Colonic mucosa (tissue), 4 donors: Measurements from ENCODE around the gene PGBD5. TPM values are rescaled to one million over a fixed set of nuclear protein-coding genes. Genes with fewer than 3 reads are reported as not detected.

Experiments
- DNase-seq: peaks from one replicate; pipeline ENCODE4 v3.0.0-alpha.2; 2020
- H3K27ac ChIP-seq: fragments of 200-600 bp; one replicate; pipeline ENCODE4 v1.8.0; 2021
- H3K27me3 ChIP-seq: fragments of 200-600 bp; one replicate; pipeline ENCODE4 v1.8.0; 2021
- H3K36me3 ChIP-seq: fragments of 200-600 bp; one replicate; pipeline ENCODE4 v1.8.0; 2021
- H3K4me1 ChIP-seq: fragments of 200-600 bp; one replicate; pipeline ENCODE4 v1.8.0; 2021; ENCODE audit warnings: mild to moderate bottlenecking
- H3K4me3 ChIP-seq: fragments of 200-600 bp; one replicate; pipeline ENCODE4 v1.8.0; 2021
- H3K9ac ChIP-seq, 2 donors: one replicate each; pipeline ENCODE4 v1.7.0; 2013; ENCODE audit warnings: control low read depth in 2 of 2, low read depth in 2 of 2, low read length in 2 of 2
- H3K9me3 ChIP-seq: fragments of 200-600 bp; one replicate; pipeline ENCODE4 v1.8.0; 2021
- intact Hi-C: fragments of 100-400 bp; cut with DNase I; formaldehyde crosslinking; loops from one replicate; pipeline ENCODE4 v1.14.1; 2022
- total RNA-seq, 2 donors: library from RNA; stranded (reverse); fragmentation: NEBNext Ultra II Directional in 1 of 2; extraction: Animal tissue kit (Norgen Biotek cat#: 25700) in 1 of 2; gene quantifications; one replicate each; pipeline ENCODE4 v1.2.1, GENCODE V29; 2021
- TF ChIP-seq, protein P1 (sequence below): fragments of 200-600 bp; IDR thresholded peaks from one replicate; pipeline ENCODE4 v1.8.0; 2022; ENCODE audit warnings: antibody characterized with exemption, mild to moderate bottlenecking
- donor health status: healthy.
- donor health status: DM: no; HTN: no; CAD: no.
- donor health status: DM: no; HTN: no; CAD: no.

Gene PGBD5
- total RNA-seq, 2 donors from 2014 or later, result 6.4 to 14.8 TPM

GRCh38 chr1:230315099-230315498, 111.0 kb downstream of the PGBD5 start:
- TF ChIP-seq, protein P1, sequence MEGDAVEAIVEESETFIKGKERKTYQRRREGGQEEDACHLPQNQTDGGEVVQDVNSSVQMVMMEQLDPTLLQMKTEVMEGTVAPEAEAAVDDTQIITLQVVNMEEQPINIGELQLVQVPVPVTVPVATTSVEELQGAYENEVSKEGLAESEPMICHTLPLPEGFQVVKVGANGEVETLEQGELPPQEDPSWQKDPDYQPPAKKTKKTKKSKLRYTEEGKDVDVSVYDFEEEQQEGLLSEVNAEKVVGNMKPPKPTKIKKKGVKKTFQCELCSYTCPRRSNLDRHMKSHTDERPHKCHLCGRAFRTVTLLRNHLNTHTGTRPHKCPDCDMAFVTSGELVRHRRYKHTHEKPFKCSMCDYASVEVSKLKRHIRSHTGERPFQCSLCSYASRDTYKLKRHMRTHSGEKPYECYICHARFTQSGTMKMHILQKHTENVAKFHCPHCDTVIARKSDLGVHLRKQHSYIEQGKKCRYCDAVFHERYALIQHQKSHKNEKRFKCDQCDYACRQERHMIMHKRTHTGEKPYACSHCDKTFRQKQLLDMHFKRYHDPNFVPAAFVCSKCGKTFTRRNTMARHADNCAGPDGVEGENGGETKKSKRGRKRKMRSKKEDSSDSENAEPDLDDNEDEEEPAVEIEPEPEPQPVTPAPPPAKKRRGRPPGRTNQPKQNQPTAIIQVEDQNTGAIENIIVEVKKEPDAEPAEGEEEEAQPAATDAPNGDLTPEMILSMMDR, result no peak
- Histone ChIP-seq H3K9ac (no peak overlapping the region), H3K27ac (no peak overlapping the region), H3K9me3 (no peaks in the 10 kb centered on the region), H3K4me1 (no peaks in the 10 kb centered on the region), H3K27me3 (no peaks in the 10 kb centered on the region), H3K4me3 (no peak overlapping the region), H3K36me3 (no peaks in the 10 kb centered on the region)
- DNase-seq, result no peak
- intact Hi-C loops, result no loop called here

DNA sequence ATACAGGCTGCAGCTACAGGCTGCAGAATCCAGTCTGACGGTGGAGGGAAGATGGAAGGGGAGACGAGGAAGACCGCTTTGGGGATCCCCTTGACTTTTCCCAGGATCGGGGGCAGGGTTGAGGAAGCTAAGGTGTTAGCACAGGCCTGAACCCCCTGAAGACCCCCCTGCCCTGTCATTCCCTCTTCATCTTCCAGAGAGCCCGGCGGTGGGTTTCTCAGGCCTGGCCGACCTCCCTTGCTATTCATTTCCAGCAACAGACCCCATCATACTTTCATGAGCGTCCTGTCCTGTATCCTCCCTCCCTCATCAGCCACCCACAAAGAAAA, 112.0 kb downstream of the PGBD5 start:
- Histone ChIP-seq H3K36me3 (no peaks in the 10 kb centered on the region), H3K27me3 (no peaks in the 10 kb centered on the region), H3K27ac (no peak overlapping the region), H3K4me3 (no peak overlapping the region), H3K4me1 (no peaks in the 10 kb centered on the region), H3K9ac (no peak overlapping the region), H3K9me3 (no peaks in the 10 kb centered on the region)
- TF ChIP-seq, protein P1, result no peak
- intact Hi-C loops, result loop anchor here (5.0 kb wide), 1 partner anchor 652 kb away; no protein-coding TSS in a partner anchor
- no peak for DNase-seq

DNA sequence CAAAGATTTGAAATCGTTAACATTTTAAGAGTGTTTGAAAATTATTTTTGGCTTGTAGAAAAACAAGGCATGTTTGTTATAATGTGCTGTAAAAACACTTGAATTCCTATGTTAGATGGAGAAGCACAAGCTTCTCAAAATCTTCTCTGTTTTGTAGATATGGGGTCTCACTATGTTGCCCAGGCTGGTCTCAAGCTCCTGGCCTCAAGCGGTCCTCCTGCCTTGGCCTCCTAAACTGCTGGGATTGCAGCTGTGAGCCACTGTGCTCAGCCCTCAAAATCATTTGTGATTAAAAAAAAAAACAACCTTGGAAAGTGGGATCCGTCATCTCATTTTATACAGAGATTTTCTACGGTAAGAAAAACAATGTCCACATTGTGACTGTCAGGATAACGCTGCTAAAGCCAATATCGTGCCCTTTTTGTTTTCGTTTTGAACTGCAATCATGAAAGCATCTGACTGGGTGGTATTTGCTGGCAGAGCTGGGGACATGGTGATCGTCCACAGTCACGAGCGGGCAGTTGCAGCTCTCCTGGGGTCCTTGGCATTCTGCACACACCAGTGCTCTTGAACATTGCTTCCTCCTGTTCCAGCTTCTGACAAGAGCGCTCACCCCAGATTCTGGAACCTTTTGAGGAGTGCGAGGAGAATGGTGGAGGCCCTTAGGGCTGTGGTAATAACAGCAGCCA, 112.5 kb downstream of the PGBD5 start:
- TF ChIP-seq, protein P1, result no peak
- H3K27me3 ChIP-seq, result no peaks in the 10 kb centered on the region
- no peaks in the 10 kb centered on the region for H3K4me1 ChIP-seq
- no peak overlapping the region for H3K27ac ChIP-seq
- no peak overlapping the region for H3K9ac ChIP-seq
- intact Hi-C loops, result loop anchor here (5.0 kb wide), 1 partner anchor 651 kb away; no protein-coding TSS in a partner anchor
- no peaks in the 10 kb centered on the region for H3K9me3 ChIP-seq
- H3K36me3 ChIP-seq, result no peaks in the 10 kb centered on the region
- no peak for DNase-seq
- no peak overlapping the region for H3K4me3 ChIP-seq

GRCh38 chr1:230312676-230313075, 113.5 kb downstream of the PGBD5 start:
- no peaks in the 10 kb centered on the region for H3K36me3 ChIP-seq
- no peaks in the 10 kb centered on the region for H3K4me1 ChIP-seq
- H3K4me3 ChIP-seq, result no peak overlapping the region
- no peaks in the 10 kb centered on the region for H3K27me3 ChIP-seq
- H3K27ac ChIP-seq, result no peak overlapping the region
- no peaks in the 10 kb centered on the region for H3K9me3 ChIP-seq
- intact Hi-C loops, result loop anchor here (5.0 kb wide), 1 partner anchor 650 kb away; no protein-coding TSS in a partner anchor
- TF ChIP-seq, protein P1, result no peak
- no peak overlapping the region for H3K9ac ChIP-seq
- DNase-seq, result no peak

- Histone ChIP-seq H3K27me3 (no peaks in the 10 kb centered on the region), H3K36me3 (no peaks in the 10 kb centered on the region), H3K4me1 (no peaks in the 10 kb centered on the region), H3K9me3 (no peaks in the 10 kb centered on the region), H3K9ac (no peak overlapping the region), H3K27ac (no peak overlapping the region), H3K4me3 (no peak overlapping the region)
- intact Hi-C loops, result loop anchor here (5.0 kb wide), 1 partner anchor 648 kb away; no protein-coding TSS in a partner anchor
- peak; percentile 69 for DNase-seq
- TF ChIP-seq, protein P1, result peak; percentile 81
Observed at GRCh38 chr1:230310381-230311163, 115.6 kb downstream of the PGBD5 start.
